HCT116 (cell line): ENCODE measurements around the gene DOCK2. TPM values are rescaled to one million over a fixed set of nuclear protein-coding genes. Genes with fewer than 3 reads are reported as not detected.

Experiments used
- ATAC-seq: fragments of 200-7000 bp; cut with Tn5 transposase; 2 replicates; pipeline ENCODE4 v1.9.1; 2020; ENCODE audit warnings: mild to moderate bottlenecking, moderate library complexity
- BruUV-seq: library from RNA; stranded (reverse); fragments of 400-500 nt; replicated peaks from 2 replicates; lab custom pipeline; 2021; lab: Mats Ljungman, UMichigan
- CTCF ChIA-PET: fragments of 300-600 bp; sonication (Branson Sonifier 250); formaldehyde crosslinking; loops from one replicate; lab custom pipeline; 2021; ENCODE audit warnings: antibody characterized with exemption; lab: Charles Lee
- POLR2A ChIA-PET: fragments of 300-600, 350-600 bp; sonication (Branson Sonifier 250); formaldehyde crosslinking; loops from one replicate; lab custom pipeline; 2021; ENCODE audit warnings: antibody characterized with exemption; lab: Charles Lee
- RAD21 ChIA-PET, 2 experiments: fragments of 300-600 bp; sonication (Branson Sonifier 250); formaldehyde crosslinking; loops; one replicate each; lab custom pipeline; 2023; ENCODE audit warnings: low total read pairs in 2 of 2; ENCODE audit not compliant: uncharacterized antibody in 2 of 2, unreplicated experiment in 2 of 2, low non-redundant PET in 1 of 2; lab: Charles Lee
- DNase-seq: peaks from one replicate; pipeline ENCODE4 v3.0.0-alpha.2; 2010; ENCODE audit warnings: low read depth, low spot score
- H2AFZ ChIP-seq: fragments of 200-600 bp; shearing (Covaris generic), sonication (generic); 2 replicates; pipeline ENCODE4 v1.6.1; 2017; ENCODE audit warnings: low read depth, mixed run types, mixed read lengths, antibody characterized with exemption, low read length; ENCODE audit not compliant: poor library complexity, severe bottlenecking
- H3K27ac ChIP-seq: 2 replicates; pipeline ENCODE4 v1.5.1; 2012; ENCODE audit warnings: low read depth, low read length
- H3K27me3 ChIP-seq: fragments of 200-600 bp; sonication (generic); 2 replicates; pipeline ENCODE4 v1.6.1; 2016; ENCODE audit warnings: mixed run types, low read length, mixed read lengths; ENCODE audit not compliant: insufficient read depth
- H3K36me3 ChIP-seq, 2 experiments: fragments of 200-500 bp in 1 of 2; fragments of 200-600 bp in 1 of 2; sonication (Bioruptor generic) in 1 of 2; sonication (generic) in 1 of 2; 2 replicates each; pipeline versions ENCODE4 v1.5.1 to v1.6.1; 2014 to 2016; ENCODE audit warnings: low read length in 2 of 2, inconsistent platforms in 1 of 2, mixed read lengths in 1 of 2, mixed run types in 1 of 2; ENCODE audit not compliant: insufficient read depth in 2 of 2, control insufficient read depth in 1 of 2
- H3K4me1 ChIP-seq, 2 experiments: fragments of 200-600 bp in 1 of 2; sonication (generic) in 1 of 2; 2 replicates each; pipeline versions ENCODE4 v1.5.1 to v1.6.1; 2012 to 2017; ENCODE audit warnings: low read length in 2 of 2, inconsistent platforms in 1 of 2, mild to moderate bottlenecking in 1 of 2, mixed read lengths in 1 of 2, mixed run types in 1 of 2, moderate library complexity in 1 of 2; ENCODE audit not compliant: insufficient read depth in 2 of 2, control insufficient read depth in 1 of 2
- H3K4me2 ChIP-seq: fragments of 200-600 bp; sonication (generic); 2 replicates; pipeline ENCODE4 v1.6.1; 2017; ENCODE audit warnings: mixed run types, low read length, mixed read lengths
- H3K4me3 ChIP-seq, 2 experiments: fragments of 200-600 bp in 1 of 2; sonication (generic) in 1 of 2; replicated peaks in 1 of 2; 2 replicates each; pipeline ENCODE4 v1.5.1; 2011 to 2016; ENCODE audit warnings: low read length in 2 of 2, control low read depth in 1 of 2, low read depth in 1 of 2, mild to moderate bottlenecking in 1 of 2, mixed read lengths in 1 of 2, mixed run types in 1 of 2
- H3K79me2 ChIP-seq: fragments of 200-600 bp; sonication (generic); 2 replicates; pipeline ENCODE4 v1.6.1; 2017; ENCODE audit warnings: mild to moderate bottlenecking, mixed run types, low read length, moderate library complexity, mixed read lengths; ENCODE audit not compliant: insufficient read depth
- H3K9ac ChIP-seq: fragments of 200-600 bp; sonication (generic); 2 replicates; pipeline ENCODE4 v1.6.1; 2016; ENCODE audit warnings: low read length, mixed read lengths
- H3K9me2 ChIP-seq: fragments of 200-600 bp; sonication (generic), shearing (Covaris generic); 2 replicates; pipeline ENCODE4 v1.6.1; 2017; ENCODE audit warnings: mixed run types, mild to moderate bottlenecking, moderate library complexity; ENCODE audit not compliant: insufficient read depth
- H3K9me3 ChIP-seq, 2 experiments: fragments of 200-500 bp in 1 of 2; fragments of 200-600 bp in 1 of 2; sonication (Bioruptor generic) in 1 of 2; sonication (generic) in 1 of 2; 2 replicates each; pipeline ENCODE4 v1.6.1; 2014 to 2017; ENCODE audit warnings: low read length in 2 of 2, mixed read lengths in 2 of 2, inconsistent platforms in 1 of 2, low read depth in 1 of 2, mild to moderate bottlenecking in 1 of 2, mixed run types in 1 of 2, moderate library complexity in 1 of 2; ENCODE audit not compliant: control insufficient read depth in 1 of 2, insufficient read depth in 1 of 2
- H4K20me1 ChIP-seq: fragments of 200-600 bp; sonication (generic), shearing (Covaris generic); 2 replicates; pipeline ENCODE4 v1.6.1; 2017; ENCODE audit warnings: mixed run types, mild to moderate bottlenecking, moderate library complexity; ENCODE audit not compliant: insufficient read depth
- CEBPB ChIP-seq: IDR thresholded peaks from 2 replicates; pipeline ENCODE4 v1.6.1; 2012; ENCODE audit warnings: low read depth
- EZH2 ChIP-seq: fragments of 200-600 bp; sonication (generic); IDR thresholded peaks from 2 replicates; pipeline ENCODE4 v1.6.1; 2017; ENCODE audit warnings: antibody characterized with exemption, mixed run types
- EZH2phosphoT487 ChIP-seq: fragments of 200-600 bp; IDR thresholded peaks from 2 replicates; pipeline ENCODE4 v1.6.1; 2018; ENCODE audit warnings: antibody characterized with exemption, borderline replicate concordance
- FOSL1 ChIP-seq: IDR thresholded peaks from 2 replicates; pipeline ENCODE4 v1.6.1; 2012; ENCODE audit warnings: low read depth
- POLR2AphosphoS5 ChIP-seq: IDR thresholded peaks from 2 replicates; pipeline ENCODE4 v1.6.1; 2011; ENCODE audit warnings: mild to moderate bottlenecking, low read depth, low read length, moderate library complexity
- TCF7L2 ChIP-seq: IDR thresholded peaks from 2 replicates; pipeline ENCODE4 v1.7.0; 2011; ENCODE audit warnings: borderline replicate concordance, inconsistent platforms; ENCODE audit not compliant: insufficient read depth, insufficient read length; ENCODE audit errors: extremely low read depth
- YY1 ChIP-seq: IDR thresholded peaks from 2 replicates; pipeline ENCODE4 v1.6.1; 2011; ENCODE audit warnings: low read length, low read depth, moderate library complexity, mild to moderate bottlenecking; ENCODE audit not compliant: insufficient replicate concordance; ENCODE audit errors: extremely low read depth
- ZFX ChIP-seq: fragments of 450-650 bp; IDR thresholded peaks from 2 replicates; pipeline ENCODE4 v1.6.1; 2017
- intact Hi-C: fragments of 100-400 bp; cut with micrococcal nuclease; formaldehyde crosslinking; loops from 2 replicates; pipeline ENCODE4 v1.10.0; 2022
- total RNA-seq: library from RNA; stranded (reverse); gene quantifications from one replicate; pipeline ENCODE4 v1.2.1, GENCODE V29; 2021; ENCODE audit not compliant: unreplicated experiment
- TF ChIP-seq, protein P1 (sequence below): IDR thresholded peaks from 2 replicates; pipeline ENCODE4 v1.6.1; 2012; ENCODE audit warnings: low read depth
- TF ChIP-seq, protein P2 (sequence below), 3 experiments: fragments of 200-600 bp in 1 of 3; sonication (generic) in 1 of 3; IDR thresholded peaks in 2 of 3; conservative IDR thresholded peaks in 1 of 3; 2 replicates each; pipeline ENCODE4 v1.5.1; 2012 to 2017; ENCODE audit warnings: low read depth in 2 of 3, low read length in 2 of 3, antibody characterized with exemption in 1 of 3, borderline replicate concordance in 1 of 3, control low read depth in 1 of 3, mild to moderate bottlenecking in 1 of 3, mixed read lengths in 1 of 3, mixed run types in 1 of 3, moderate library complexity in 1 of 3; ENCODE audit not compliant: insufficient read depth in 1 of 3
- TF ChIP-seq, protein P3 (sequence below): IDR thresholded peaks from 2 replicates; pipeline ENCODE4 v1.6.1; 2011; ENCODE audit warnings: mild to moderate bottlenecking, low read length, moderate library complexity; ENCODE audit not compliant: insufficient replicate concordance; ENCODE audit errors: extremely low read depth

The DOCK2 gene
- total RNA-seq, 1 experiment from 2014 or later = 0.89 TPM

DNA sequence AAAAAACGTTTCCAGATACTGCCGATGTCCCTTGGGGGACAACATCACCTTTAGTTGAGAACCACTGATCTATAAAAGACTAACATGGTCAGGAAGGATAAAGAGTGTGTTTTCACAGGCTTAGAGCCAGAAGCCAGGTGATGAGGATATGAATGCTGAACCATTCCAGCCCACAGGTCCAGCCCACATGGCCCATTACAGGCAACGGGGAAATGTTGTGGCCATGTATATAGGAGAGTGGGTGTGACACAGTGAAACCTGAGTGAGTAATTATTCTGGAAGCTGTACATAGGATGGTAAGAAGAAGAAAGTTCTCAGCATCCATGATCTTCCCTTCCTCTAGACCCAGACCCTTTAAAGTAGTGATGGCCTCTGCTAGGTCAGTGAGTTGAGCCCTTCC lies 412.6 kb downstream of the DOCK2 start:
- no TSS peak for BruUV-seq
- Histone ChIP-seq H3K4me1 (no peaks in the 10 kb centered on the region), H3K4me2 (no peak overlapping the region), H3K27me3 (peaks cover 35% of the 10 kb centered on the region), H3K9me2 (no peaks in the 10 kb centered on the region), H3K9me3 (no peaks in the 10 kb centered on the region), H4K20me1 (no peaks in the 10 kb centered on the region), H2AFZ (no peak overlapping the region), H3K36me3 (no peaks in the 10 kb centered on the region), H3K4me3 (no peak overlapping the region), H3K79me2 (no peaks in the 10 kb centered on the region), H3K27ac (no peak overlapping the region), H3K9ac (no peak overlapping the region)
- intact Hi-C loops = no loop called here
- ATAC-seq (no peak), DNase-seq (no peak)
- ChIA-PET RAD21 (no interaction called here), CTCF (no interaction called here), POLR2A (no interaction called here)
- no peak for TF ChIP-seq POLR2AphosphoS5
- no peak for TF ChIP-seq EZH2
- no peak for TF ChIP-seq ZFX
- no peak for TF ChIP-seq CEBPB
- no peak for TF ChIP-seq YY1
- no peak for TF ChIP-seq EZH2phosphoT487
- TF ChIP-seq FOSL1 = no peak
- TF ChIP-seq, protein P1, sequence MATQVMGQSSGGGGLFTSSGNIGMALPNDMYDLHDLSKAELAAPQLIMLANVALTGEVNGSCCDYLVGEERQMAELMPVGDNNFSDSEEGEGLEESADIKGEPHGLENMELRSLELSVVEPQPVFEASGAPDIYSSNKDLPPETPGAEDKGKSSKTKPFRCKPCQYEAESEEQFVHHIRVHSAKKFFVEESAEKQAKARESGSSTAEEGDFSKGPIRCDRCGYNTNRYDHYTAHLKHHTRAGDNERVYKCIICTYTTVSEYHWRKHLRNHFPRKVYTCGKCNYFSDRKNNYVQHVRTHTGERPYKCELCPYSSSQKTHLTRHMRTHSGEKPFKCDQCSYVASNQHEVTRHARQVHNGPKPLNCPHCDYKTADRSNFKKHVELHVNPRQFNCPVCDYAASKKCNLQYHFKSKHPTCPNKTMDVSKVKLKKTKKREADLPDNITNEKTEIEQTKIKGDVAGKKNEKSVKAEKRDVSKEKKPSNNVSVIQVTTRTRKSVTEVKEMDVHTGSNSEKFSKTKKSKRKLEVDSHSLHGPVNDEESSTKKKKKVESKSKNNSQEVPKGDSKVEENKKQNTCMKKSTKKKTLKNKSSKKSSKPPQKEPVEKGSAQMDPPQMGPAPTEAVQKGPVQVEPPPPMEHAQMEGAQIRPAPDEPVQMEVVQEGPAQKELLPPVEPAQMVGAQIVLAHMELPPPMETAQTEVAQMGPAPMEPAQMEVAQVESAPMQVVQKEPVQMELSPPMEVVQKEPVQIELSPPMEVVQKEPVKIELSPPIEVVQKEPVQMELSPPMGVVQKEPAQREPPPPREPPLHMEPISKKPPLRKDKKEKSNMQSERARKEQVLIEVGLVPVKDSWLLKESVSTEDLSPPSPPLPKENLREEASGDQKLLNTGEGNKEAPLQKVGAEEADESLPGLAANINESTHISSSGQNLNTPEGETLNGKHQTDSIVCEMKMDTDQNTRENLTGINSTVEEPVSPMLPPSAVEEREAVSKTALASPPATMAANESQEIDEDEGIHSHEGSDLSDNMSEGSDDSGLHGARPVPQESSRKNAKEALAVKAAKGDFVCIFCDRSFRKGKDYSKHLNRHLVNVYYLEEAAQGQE = no peak
- TF ChIP-seq TCF7L2 = no peak
- TF ChIP-seq, protein P2, sequence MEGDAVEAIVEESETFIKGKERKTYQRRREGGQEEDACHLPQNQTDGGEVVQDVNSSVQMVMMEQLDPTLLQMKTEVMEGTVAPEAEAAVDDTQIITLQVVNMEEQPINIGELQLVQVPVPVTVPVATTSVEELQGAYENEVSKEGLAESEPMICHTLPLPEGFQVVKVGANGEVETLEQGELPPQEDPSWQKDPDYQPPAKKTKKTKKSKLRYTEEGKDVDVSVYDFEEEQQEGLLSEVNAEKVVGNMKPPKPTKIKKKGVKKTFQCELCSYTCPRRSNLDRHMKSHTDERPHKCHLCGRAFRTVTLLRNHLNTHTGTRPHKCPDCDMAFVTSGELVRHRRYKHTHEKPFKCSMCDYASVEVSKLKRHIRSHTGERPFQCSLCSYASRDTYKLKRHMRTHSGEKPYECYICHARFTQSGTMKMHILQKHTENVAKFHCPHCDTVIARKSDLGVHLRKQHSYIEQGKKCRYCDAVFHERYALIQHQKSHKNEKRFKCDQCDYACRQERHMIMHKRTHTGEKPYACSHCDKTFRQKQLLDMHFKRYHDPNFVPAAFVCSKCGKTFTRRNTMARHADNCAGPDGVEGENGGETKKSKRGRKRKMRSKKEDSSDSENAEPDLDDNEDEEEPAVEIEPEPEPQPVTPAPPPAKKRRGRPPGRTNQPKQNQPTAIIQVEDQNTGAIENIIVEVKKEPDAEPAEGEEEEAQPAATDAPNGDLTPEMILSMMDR (IDR thresholded peaks at IDR 0.05 in 2 of 3, conservative IDR thresholded peaks at IDR 0.05 in 1 of 3; ENCODE audit: borderline replicate concordance in 1 of 3, insufficient read depth in 1 of 3, low read depth in 2 of 3, low read length in 2 of 3) = no peak
- TF ChIP-seq, protein P3, sequence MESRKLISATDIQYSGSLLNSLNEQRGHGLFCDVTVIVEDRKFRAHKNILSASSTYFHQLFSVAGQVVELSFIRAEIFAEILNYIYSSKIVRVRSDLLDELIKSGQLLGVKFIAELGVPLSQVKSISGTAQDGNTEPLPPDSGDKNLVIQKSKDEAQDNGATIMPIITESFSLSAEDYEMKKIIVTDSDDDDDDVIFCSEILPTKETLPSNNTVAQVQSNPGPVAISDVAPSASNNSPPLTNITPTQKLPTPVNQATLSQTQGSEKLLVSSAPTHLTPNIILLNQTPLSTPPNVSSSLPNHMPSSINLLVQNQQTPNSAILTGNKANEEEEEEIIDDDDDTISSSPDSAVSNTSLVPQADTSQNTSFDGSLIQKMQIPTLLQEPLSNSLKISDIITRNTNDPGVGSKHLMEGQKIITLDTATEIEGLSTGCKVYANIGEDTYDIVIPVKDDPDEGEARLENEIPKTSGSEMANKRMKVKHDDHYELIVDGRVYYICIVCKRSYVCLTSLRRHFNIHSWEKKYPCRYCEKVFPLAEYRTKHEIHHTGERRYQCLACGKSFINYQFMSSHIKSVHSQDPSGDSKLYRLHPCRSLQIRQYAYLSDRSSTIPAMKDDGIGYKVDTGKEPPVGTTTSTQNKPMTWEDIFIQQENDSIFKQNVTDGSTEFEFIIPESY = no peak
